OCI-LY3 (cell line): ENCODE data around the gene PRDM5.

ENCODE experiments used
- H2AFZ ChIP-seq: fragments of 200-600, 300-600 bp; shearing (Covaris generic); 2 replicates; pipeline ENCODE4 v1.6.0; 2014; ENCODE audit warnings: antibody characterized with exemption, low read depth, low read length
- H3K27ac ChIP-seq: fragments of 200-600, 300-600 bp; sonication (generic); 2 replicates; pipeline ENCODE4 v1.5.1; 2014; ENCODE audit warnings: mild to moderate bottlenecking, low read length, moderate library complexity, mixed read lengths
- H3K27me3 ChIP-seq: fragments of 200-600, 300-600 bp; sonication (generic); 2 replicates; pipeline ENCODE4 v1.6.1; 2014; ENCODE audit warnings: low read depth, low read length, mixed read lengths
- H3K36me3 ChIP-seq: fragments of 200-600, 300-600 bp; sonication (generic); replicated peaks from 2 replicates; pipeline ENCODE3; 2014; ENCODE audit warnings: low read depth, low read length, mixed read lengths
- H3K4me1 ChIP-seq: fragments of 300-600, 200-600 bp; sonication (generic); 2 replicates; pipeline ENCODE4 v1.6.1; 2014; ENCODE audit warnings: low read length, mixed read lengths
- H3K4me2 ChIP-seq: fragments of 200-600, 300-600 bp; sonication (generic); 2 replicates; pipeline ENCODE4 v1.6.1; 2014; ENCODE audit warnings: low read length, mixed read lengths
- H3K4me3 ChIP-seq: fragments of 300-600, 200-600 bp; sonication (generic); 2 replicates; pipeline ENCODE4 v1.5.1; 2014; ENCODE audit warnings: antibody characterized with exemption, mild to moderate bottlenecking, low read length, moderate library complexity
- H3K79me2 ChIP-seq: fragments of 300-600, 200-600 bp; shearing (Covaris generic); 2 replicates; pipeline ENCODE4 v1.6.1; 2014; ENCODE audit warnings: mild to moderate bottlenecking, low read length, mixed read lengths
- H3K9ac ChIP-seq: fragments of 300-600, 200-600 bp; shearing (Covaris generic); 2 replicates; pipeline ENCODE4 v1.6.0; 2014; ENCODE audit warnings: mild to moderate bottlenecking, low read length, moderate library complexity
- H3K9me3 ChIP-seq: fragments of 200-600, 300-600 bp; shearing (Covaris generic); 2 replicates; pipeline ENCODE4 v1.6.1; 2014; ENCODE audit warnings: low read length, mixed read lengths; ENCODE audit not compliant: insufficient read depth
- H4K20me1 ChIP-seq: fragments of 200-600, 300-600 bp; sonication (generic); 2 replicates; pipeline ENCODE4 v1.6.1; 2016; ENCODE audit warnings: low read length, mixed read lengths; ENCODE audit not compliant: insufficient read depth
- CTCF ChIP-seq: fragments of 200-600, 300-600 bp; sonication (generic); IDR thresholded peaks from 2 replicates; pipeline ENCODE4 v1.5.1; 2014; ENCODE audit warnings: antibody characterized with exemption, low read length, low read depth
- EZH2phosphoT487 ChIP-seq: fragments of 200-600 bp; shearing (Covaris generic); IDR thresholded peaks from 2 replicates; pipeline ENCODE4 v1.6.1; 2018; ENCODE audit warnings: antibody characterized with exemption, mixed run types, low read depth

The PRDM5 gene

GRCh38 chr4:120703908-120704307, 218.6 kb downstream of the PRDM5 start:
- H3K27ac ChIP-seq = no peak overlapping the region
- H3K4me3 ChIP-seq = no peak overlapping the region
- no peak overlapping the region for H2AFZ ChIP-seq
- no peaks in the 10 kb centered on the region for H3K9me3 ChIP-seq
- no peaks in the 10 kb centered on the region for H4K20me1 ChIP-seq
- no peaks in the 10 kb centered on the region for H3K79me2 ChIP-seq
- no peak overlapping the region for H3K9ac ChIP-seq
- H3K27me3 ChIP-seq = no peaks in the 10 kb centered on the region
- H3K36me3 ChIP-seq = no peaks in the 10 kb centered on the region
- no peak for TF ChIP-seq CTCF
- TF ChIP-seq EZH2phosphoT487 = no peak
- H3K4me1 ChIP-seq = no peaks in the 10 kb centered on the region
- no peak overlapping the region for H3K4me2 ChIP-seq

- H3K9me3 ChIP-seq = no peaks in the 10 kb centered on the region
- no peaks in the 10 kb centered on the region for H3K79me2 ChIP-seq
- H3K27me3 ChIP-seq = no peaks in the 10 kb centered on the region
- no peaks in the 10 kb centered on the region for H3K4me1 ChIP-seq
- H3K4me3 ChIP-seq = no peak overlapping the region
- no peak overlapping the region for H2AFZ ChIP-seq
- no peak overlapping the region for H3K27ac ChIP-seq
- H3K36me3 ChIP-seq = no peaks in the 10 kb centered on the region
- no peak overlapping the region for H3K4me2 ChIP-seq
- no peak overlapping the region for H3K9ac ChIP-seq
- TF ChIP-seq CTCF (no peak), EZH2phosphoT487 (no peak)
- H4K20me1 ChIP-seq = no peaks in the 10 kb centered on the region
These were observed 223.2 kb downstream of the PRDM5 start for GRCh38 chr4:120699354-120699753.

- peaks cover 6% of the 10 kb centered on the region; the same call in 1 of the 2 replicates for H3K4me1 ChIP-seq
- H3K27ac ChIP-seq = no peak overlapping the region
- no peak for TF ChIP-seq CTCF
- no peak for TF ChIP-seq EZH2phosphoT487
- H3K27me3 ChIP-seq = no peaks in the 10 kb centered on the region
- H3K9ac ChIP-seq = no peak overlapping the region
- no peaks in the 10 kb centered on the region for H3K36me3 ChIP-seq
- no peaks in the 10 kb centered on the region for H3K79me2 ChIP-seq
- no peaks in the 10 kb centered on the region for H4K20me1 ChIP-seq
- no peak overlapping the region for H2AFZ ChIP-seq
- no peak overlapping the region for H3K4me2 ChIP-seq
- H3K4me3 ChIP-seq = no peak overlapping the region
- no peaks in the 10 kb centered on the region for H3K9me3 ChIP-seq
These were observed 227.6 kb downstream of the PRDM5 start for GRCh38 chr4:120694973-120695372.

GRCh38 chr4:120693816-120694215, 228.7 kb downstream of the PRDM5 start:
- H3K27ac ChIP-seq = no peak overlapping the region
- no peaks in the 10 kb centered on the region for H3K9me3 ChIP-seq
- no peaks in the 10 kb centered on the region for H4K20me1 ChIP-seq
- no peak overlapping the region for H3K9ac ChIP-seq
- peaks cover 6% of the 10 kb centered on the region; the same call in 1 of the 2 replicates for H3K4me1 ChIP-seq
- TF ChIP-seq EZH2phosphoT487 (no peak), CTCF (no peak)
- H2AFZ ChIP-seq = no peak overlapping the region
- H3K27me3 ChIP-seq = no peaks in the 10 kb centered on the region
- no peak overlapping the region for H3K4me2 ChIP-seq
- H3K79me2 ChIP-seq = no peaks in the 10 kb centered on the region
- no peaks in the 10 kb centered on the region for H3K36me3 ChIP-seq
- H3K4me3 ChIP-seq = no peak overlapping the region
